ENCODE measurements around the gene TBC1D17. TPM values are rescaled to one million over a fixed set of nuclear protein-coding genes. Genes with fewer than 3 reads are reported as not detected.

Gene TBC1D17
- polyA plus RNA-seq, 3 donors: 3.1 to 48.2 (median 4.5) TPM

DNA sequence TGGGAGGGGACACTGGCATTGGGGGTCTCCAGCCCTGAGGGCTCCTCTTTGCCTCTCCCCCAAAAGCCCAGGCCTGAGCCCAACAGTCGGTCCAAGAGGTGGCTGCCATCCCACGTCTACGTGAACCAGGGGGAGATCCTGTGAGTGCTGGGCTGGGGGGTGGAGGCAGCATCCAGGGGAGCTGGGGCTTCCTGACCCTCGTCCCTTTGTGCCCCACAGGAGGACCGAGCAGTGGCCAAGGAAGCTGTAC lies 19.7 kb upstream of the TBC1D17 start:
- H3K4me3 Mint-ChIP-seq: no peak overlapping the region
- intact Hi-C loops (cut with micrococcal nuclease): no loop called here

DNA sequence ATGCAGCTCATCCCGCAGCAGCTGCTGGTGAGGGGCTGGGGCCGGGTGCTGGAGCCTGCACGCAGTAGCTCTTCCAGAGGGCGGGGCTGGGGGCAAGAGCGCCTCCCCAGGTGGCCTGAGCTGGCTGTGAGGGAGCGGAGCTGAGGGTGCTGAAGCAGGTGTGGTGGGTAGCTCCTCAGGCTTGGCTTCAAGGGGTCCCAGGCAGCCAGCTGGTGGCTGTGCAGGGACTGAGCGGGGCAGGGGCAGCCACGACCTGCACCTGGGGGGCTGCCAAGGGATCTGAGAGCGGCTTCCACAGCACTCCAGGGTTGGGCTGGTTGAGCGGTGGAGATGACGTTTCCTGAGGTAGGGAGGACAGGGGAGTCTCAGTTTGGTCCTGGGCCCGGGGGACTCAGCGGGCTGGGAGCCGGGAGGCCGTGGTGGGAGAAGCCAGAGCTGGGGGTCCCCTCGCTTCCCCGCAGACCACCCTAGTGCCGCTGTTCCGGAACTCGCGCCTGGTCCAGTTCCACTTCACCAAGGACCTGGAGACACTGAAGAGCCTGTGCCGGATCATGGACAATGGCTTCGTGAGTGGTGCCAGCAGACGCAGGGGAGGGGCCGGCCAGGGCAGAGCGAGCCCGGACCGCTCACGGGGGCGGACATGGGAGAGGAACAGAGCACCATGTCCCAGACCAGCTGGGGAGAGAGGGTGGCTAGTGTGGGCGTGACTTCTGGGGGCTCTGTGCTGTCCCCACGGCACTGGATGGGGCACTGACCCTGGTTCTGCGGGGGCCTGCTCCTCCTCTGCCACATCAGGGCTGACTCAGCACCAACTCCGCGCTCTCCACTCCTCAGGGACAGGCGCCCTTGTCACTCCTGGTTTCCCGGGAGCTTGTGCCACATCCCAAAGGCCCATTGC lies 19.2 kb upstream of the TBC1D17 start:
- no peak overlapping the region for H3K27ac Mint-ChIP-seq
- H4K20me1 ChIP-seq (ENCODE audit: insufficient read depth, low read length): peaks cover 79% of the 10 kb centered on the region

More for the DNA sequence above, 19.7 kb upstream of the TBC1D17 start:
- Histone ChIP-seq H3K36me3 (replicated peaks in 1 of 2; ENCODE audit: control insufficient read depth in 1 of 2, insufficient read depth in 2 of 2, low read length in 2 of 2) (peaks cover 41 to 54% of the 10 kb centered on the region in 2 donors), H3K27ac (ENCODE audit: low read depth in 1 of 2, low read length in 2 of 2) (no peak overlapping the region), H3K4me3 (replicated peaks in 1 of 3; ENCODE audit: low read depth in 2 of 3, low read length in 3 of 3) (no peak overlapping the region), H2AFZ (ENCODE audit: insufficient read depth, low read depth, low read length, poor library complexity, severe bottlenecking) (no peak overlapping the region), H3K9me3 (replicated peaks in 1 of 2; ENCODE audit: control insufficient read depth in 1 of 2, insufficient read depth in 1 of 2, low read length in 2 of 2) (no peaks in the 10 kb centered on the region), H3K4me2 (replicated peaks; ENCODE audit: extremely low read depth, low read length, poor library complexity, severe bottlenecking) (no peak overlapping the region), H3K79me2 (ENCODE audit: insufficient read depth, low read length) (peaks cover 8% of the 10 kb centered on the region), H3K4me1 (ENCODE audit: control insufficient read depth in 1 of 2, insufficient read depth in 2 of 2, low read length in 2 of 2) (peaks cover 0 to 2% of the 10 kb centered on the region in 2 donors), H3K9ac (ENCODE audit: insufficient read depth, low read length, poor library complexity, severe bottlenecking) (no peak overlapping the region), H3K27me3 (ENCODE audit: control insufficient read depth in 2 of 2, insufficient read depth in 2 of 2, low read length in 2 of 2) (peaks cover 0 to 2% of the 10 kb centered on the region in 2 donors), H4K20me1 (ENCODE audit: insufficient read depth, low read length) (peaks cover 79% of the 10 kb centered on the region)
- WGBS (ENCODE audit: insufficient coverage): 74% methylated on average over 4 of the region's 5 CpGs
- TF ChIP-seq, protein P1, sequence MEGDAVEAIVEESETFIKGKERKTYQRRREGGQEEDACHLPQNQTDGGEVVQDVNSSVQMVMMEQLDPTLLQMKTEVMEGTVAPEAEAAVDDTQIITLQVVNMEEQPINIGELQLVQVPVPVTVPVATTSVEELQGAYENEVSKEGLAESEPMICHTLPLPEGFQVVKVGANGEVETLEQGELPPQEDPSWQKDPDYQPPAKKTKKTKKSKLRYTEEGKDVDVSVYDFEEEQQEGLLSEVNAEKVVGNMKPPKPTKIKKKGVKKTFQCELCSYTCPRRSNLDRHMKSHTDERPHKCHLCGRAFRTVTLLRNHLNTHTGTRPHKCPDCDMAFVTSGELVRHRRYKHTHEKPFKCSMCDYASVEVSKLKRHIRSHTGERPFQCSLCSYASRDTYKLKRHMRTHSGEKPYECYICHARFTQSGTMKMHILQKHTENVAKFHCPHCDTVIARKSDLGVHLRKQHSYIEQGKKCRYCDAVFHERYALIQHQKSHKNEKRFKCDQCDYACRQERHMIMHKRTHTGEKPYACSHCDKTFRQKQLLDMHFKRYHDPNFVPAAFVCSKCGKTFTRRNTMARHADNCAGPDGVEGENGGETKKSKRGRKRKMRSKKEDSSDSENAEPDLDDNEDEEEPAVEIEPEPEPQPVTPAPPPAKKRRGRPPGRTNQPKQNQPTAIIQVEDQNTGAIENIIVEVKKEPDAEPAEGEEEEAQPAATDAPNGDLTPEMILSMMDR (IDR thresholded peaks at IDR 0.05): no peak
- DNase-seq: no peak
- Mint-ChIP-seq H3K36me3 (peaks cover 29 to 61% of the 10 kb centered on the region in 2 donors), H3K27ac (peak overlapping the region in 2 of 7 donors; percentile 38 to 46), H3K27me3 (ENCODE audit: low read depth in 3 of 3) (peaks cover 3 to 6% (median 4%) of the 10 kb centered on the region in 3 donors), H3K4me1 (peaks cover 9% of the 10 kb centered on the region), H3K9me3 (no peaks in the 10 kb centered on the region)

More for the DNA sequence above, 19.2 kb upstream of the TBC1D17 start:
- TF ChIP-seq, protein P1 (IDR thresholded peaks at IDR 0.05): no peak
- Histone ChIP-seq H3K36me3 (replicated peaks in 1 of 2; ENCODE audit: control insufficient read depth in 1 of 2, insufficient read depth in 2 of 2, low read length in 2 of 2) (peaks cover 45 to 60% of the 10 kb centered on the region in 2 donors), H3K27me3 (ENCODE audit: control insufficient read depth in 2 of 2, insufficient read depth in 2 of 2, low read length in 2 of 2) (no peaks in the 10 kb centered on the region), H2AFZ (ENCODE audit: insufficient read depth, low read depth, low read length, poor library complexity, severe bottlenecking) (no peak overlapping the region), H3K9ac (ENCODE audit: insufficient read depth, low read length, poor library complexity, severe bottlenecking) (no peak overlapping the region), H3K79me2 (ENCODE audit: insufficient read depth, low read length) (peaks cover 11% of the 10 kb centered on the region), H3K4me1 (ENCODE audit: control insufficient read depth in 1 of 2, insufficient read depth in 2 of 2, low read length in 2 of 2) (no peaks in the 10 kb centered on the region), H3K27ac (ENCODE audit: low read depth in 1 of 2, low read length in 2 of 2) (no peak overlapping the region), H3K9me3 (replicated peaks in 1 of 2; ENCODE audit: control insufficient read depth in 1 of 2, insufficient read depth in 1 of 2, low read length in 2 of 2) (no peaks in the 10 kb centered on the region), H3K4me2 (replicated peaks; ENCODE audit: extremely low read depth, low read length, poor library complexity, severe bottlenecking) (no peak overlapping the region), H3K4me3 (replicated peaks in 1 of 3; ENCODE audit: low read depth in 2 of 3, low read length in 3 of 3) (no peak overlapping the region)
- no peak overlapping the region for H3K4me3 Mint-ChIP-seq
- H3K4me1 Mint-ChIP-seq: peaks cover 9% of the 10 kb centered on the region
- no peaks in the 10 kb centered on the region for H3K9me3 Mint-ChIP-seq
- 95% methylated on average over 37 of the region's 37 CpGs for WGBS (ENCODE audit: insufficient coverage)
- peaks cover 31 to 64% of the 10 kb centered on the region in 2 donors for H3K36me3 Mint-ChIP-seq
- intact Hi-C loops (cut with micrococcal nuclease): no loop called here
- H3K27me3 Mint-ChIP-seq (ENCODE audit: low read depth in 3 of 3): peaks cover 2 to 4% (median 2%) of the 10 kb centered on the region in 3 donors
- no peak for DNase-seq
